Neuronal stem cell (in vitro differentiated cells): ENCODE results near the gene PSORS1C2.
"Not testable (repeated sequence)": the region's sequence is repeated elsewhere in the genome, so short reads cannot be mapped to it uniquely, and the experiment has no call there.

Source experiments
- DNase-seq: peaks from one replicate; pipeline ENCODE4 v3.0.0-alpha.2; 2013; ENCODE audit warnings: low spot score
- H2AFZ ChIP-seq: one replicate; pipeline ENCODE4 v1.6.1; 2013; ENCODE audit warnings: mild to moderate bottlenecking, low read length, inconsistent platforms
- H2AK5ac ChIP-seq: 2 replicates; pipeline ENCODE4 v1.6.1; 2013; ENCODE audit warnings: low read depth, mild to moderate bottlenecking, inconsistent platforms, low read length, moderate library complexity, mixed read lengths
- H2BK120ac ChIP-seq: 2 replicates; pipeline ENCODE4 v1.6.1; 2013; ENCODE audit warnings: low read depth, mild to moderate bottlenecking, inconsistent platforms, low read length, moderate library complexity, mixed read lengths
- H2BK12ac ChIP-seq: one replicate; pipeline ENCODE4 v1.6.1; 2013; ENCODE audit warnings: low read length, inconsistent platforms
- H2BK15ac ChIP-seq: 2 replicates; pipeline ENCODE4 v1.6.1; 2013; ENCODE audit warnings: mild to moderate bottlenecking, low read length, inconsistent platforms, mixed read lengths
- H2BK5ac ChIP-seq: one replicate; pipeline ENCODE4 v1.6.1; 2013; ENCODE audit warnings: inconsistent platforms, mild to moderate bottlenecking, low read length, moderate library complexity
- H3K14ac ChIP-seq: one replicate; pipeline ENCODE4 v1.6.1; 2013; ENCODE audit warnings: low read length, inconsistent platforms
- H3K18ac ChIP-seq: 2 replicates; pipeline ENCODE4 v1.6.1; 2013; ENCODE audit warnings: low read length, inconsistent platforms
- H3K23ac ChIP-seq: 2 replicates; pipeline ENCODE4 v1.6.1; 2013; ENCODE audit warnings: low read depth, mild to moderate bottlenecking, mixed read lengths, low read length, inconsistent platforms; ENCODE audit not compliant: poor library complexity
- H3K27ac ChIP-seq: replicated peaks from 3 replicates; pipeline ENCODE4 v1.5.1; 2013; ENCODE audit warnings: low read length, inconsistent platforms
- H3K27me3 ChIP-seq, 3 experiments: 2 replicates each; pipeline ENCODE4 v1.6.1; 2013; ENCODE audit warnings: low read length in 3 of 3, mild to moderate bottlenecking in 2 of 3, inconsistent platforms in 1 of 3, low read depth in 1 of 3, mixed read lengths in 1 of 3, moderate library complexity in 1 of 3; ENCODE audit not compliant: control insufficient read depth in 3 of 3, insufficient read depth in 3 of 3
- H3K36me3 ChIP-seq, 2 donors: replicated peaks in 1 of 2; 2 replicates each; pipeline ENCODE4 v1.6.1; 2013; ENCODE audit warnings: low read length in 2 of 2; ENCODE audit not compliant: control insufficient read depth in 2 of 2, insufficient read depth in 2 of 2
- H3K4ac ChIP-seq: 2 replicates; pipeline ENCODE4 v1.6.1; 2013; ENCODE audit warnings: inconsistent platforms, mild to moderate bottlenecking, low read length, moderate library complexity
- H3K4me1 ChIP-seq, 2 donors: 1 replicate in 1 of 2; 2 replicates in 1 of 2; pipeline ENCODE4 v1.6.1; 2013; ENCODE audit warnings: low read length in 2 of 2, low read depth in 1 of 2; ENCODE audit not compliant: control insufficient read depth in 2 of 2, insufficient read depth in 1 of 2
- H3K4me2 ChIP-seq: one replicate; pipeline ENCODE4 v1.6.1; 2013; ENCODE audit warnings: mild to moderate bottlenecking, low read length, inconsistent platforms; ENCODE audit not compliant: insufficient read depth, poor library complexity, severe bottlenecking
- H3K4me3 ChIP-seq, 2 donors: 2 replicates each; pipeline ENCODE4 v1.5.1; 2013; ENCODE audit warnings: low read length in 2 of 2, mild to moderate bottlenecking in 2 of 2, inconsistent platforms in 1 of 2, moderate library complexity in 1 of 2
- H3K79me1 ChIP-seq: one replicate; pipeline ENCODE4 v1.6.1; 2013; ENCODE audit warnings: low read depth, mild to moderate bottlenecking, inconsistent platforms, low read length, moderate library complexity
- H3K9ac ChIP-seq: one replicate; pipeline ENCODE4 v1.6.1; 2013; ENCODE audit warnings: mild to moderate bottlenecking, low read depth, low read length, inconsistent platforms; ENCODE audit not compliant: poor library complexity
- H3K9me3 ChIP-seq, 2 donors: replicated peaks in 1 of 2; 2 replicates each; pipeline versions ENCODE3 to v1.6.1; 2013; ENCODE audit warnings: low read length in 2 of 2, mild to moderate bottlenecking in 2 of 2, inconsistent platforms in 1 of 2, low read depth in 1 of 2, mixed read lengths in 1 of 2, moderate library complexity in 1 of 2; ENCODE audit not compliant: control insufficient read depth in 2 of 2, insufficient read depth in 1 of 2
- H4K8ac ChIP-seq: one replicate; pipeline ENCODE4 v1.6.1; 2013; ENCODE audit warnings: low read depth, mild to moderate bottlenecking, inconsistent platforms, low read length, moderate library complexity
- H4K91ac ChIP-seq: one replicate; pipeline ENCODE4 v1.6.1; 2013; ENCODE audit warnings: low read length, low read depth, mild to moderate bottlenecking, inconsistent platforms; ENCODE audit not compliant: poor library complexity
- WGBS, 2 donors: extraction: QIAGEN DNeasy Blood & Tissue Kit; methylation state at CpG; one replicate each; pipeline ENCODE4 v1.1.7; 2013; ENCODE audit warnings: missing lambda C conversion rate in 2 of 2, mixed read lengths in 1 of 2; ENCODE audit not compliant: insufficient read length in 2 of 2, insufficient replicate concordance in 1 of 2; ENCODE audit errors: extremely low coverage in 2 of 2; 5-methylcytosine and 5-hydroxymethylcytosine counted together

PSORS1C2 gene

DNA sequence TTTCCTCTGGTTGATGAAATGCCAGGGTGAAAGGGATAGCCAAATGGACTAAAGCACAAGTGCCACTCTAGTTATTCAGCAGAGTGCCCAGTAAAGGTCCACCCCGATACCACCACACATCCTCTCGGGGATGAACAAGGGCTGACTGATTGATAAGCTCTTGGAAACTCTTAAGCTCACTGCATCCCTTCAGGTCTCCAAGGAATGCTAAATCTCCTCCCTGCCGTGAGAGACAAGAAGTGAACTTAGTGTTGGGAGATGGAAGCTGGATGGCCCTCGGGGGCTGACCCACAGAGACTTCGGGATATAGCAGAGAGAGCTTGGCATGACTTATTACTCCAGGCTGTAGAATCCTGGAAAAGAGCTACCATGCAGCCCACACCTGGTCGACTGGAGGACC, 45.0 kb upstream of the PSORS1C2 start:
- no CpG with 5 or more reads among the region's 6 CpGs for WGBS, 2 donors
- not testable (repeated sequence) for H4K8ac ChIP-seq

DNA sequence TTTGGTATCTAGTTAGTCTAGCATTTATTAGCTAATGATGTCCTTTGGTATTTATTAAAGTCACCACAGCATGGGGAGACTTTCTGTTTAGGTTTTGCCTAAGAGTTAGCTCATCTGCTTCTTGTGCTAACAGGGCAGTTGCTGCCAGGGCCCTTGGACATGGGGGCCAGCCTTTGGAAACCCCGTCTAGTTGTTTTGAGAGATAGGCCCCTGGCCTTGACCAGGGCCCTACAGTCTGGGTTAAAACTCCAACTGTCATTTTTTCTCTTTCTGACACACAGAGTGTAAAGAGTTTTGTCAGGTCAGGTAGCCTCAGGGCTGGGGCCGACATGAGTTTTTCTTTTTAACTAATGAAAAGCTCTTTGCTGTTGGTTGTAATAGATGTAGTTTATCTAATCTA, 44.4 kb upstream of the PSORS1C2 start:
- not testable (repeated sequence) for H2AK5ac ChIP-seq, H3K4me2 ChIP-seq, H3K4me3 ChIP-seq, H2BK12ac ChIP-seq, H2BK5ac ChIP-seq, H3K23ac ChIP-seq, H3K9ac ChIP-seq, H3K27ac ChIP-seq, H3K79me1 ChIP-seq, H3K4me1 ChIP-seq, H2BK15ac ChIP-seq, H3K36me3 ChIP-seq, DNase-seq, H3K18ac ChIP-seq, H3K14ac ChIP-seq, H4K8ac ChIP-seq, H4K91ac ChIP-seq, H3K9me3 ChIP-seq, H2BK120ac ChIP-seq, H3K27me3 ChIP-seq, H3K4ac ChIP-seq, H2AFZ ChIP-seq
- no CpG with 5 or more reads among the region's 2 CpGs for WGBS, 2 donors

More for the DNA sequence above, 45.0 kb upstream of the PSORS1C2 start:
- H3K23ac ChIP-seq, H3K9me3 ChIP-seq, H3K27ac ChIP-seq, H3K4me1 ChIP-seq, H3K14ac ChIP-seq, H3K4me2 ChIP-seq, H2BK12ac ChIP-seq, H2BK120ac ChIP-seq, H3K4ac ChIP-seq, H3K27me3 ChIP-seq, H2BK15ac ChIP-seq, H2BK5ac ChIP-seq, H2AK5ac ChIP-seq, DNase-seq, H3K79me1 ChIP-seq, H4K91ac ChIP-seq, H3K36me3 ChIP-seq, H3K9ac ChIP-seq, H3K4me3 ChIP-seq, H3K18ac ChIP-seq, H2AFZ ChIP-seq: not testable (repeated sequence)

DNA sequence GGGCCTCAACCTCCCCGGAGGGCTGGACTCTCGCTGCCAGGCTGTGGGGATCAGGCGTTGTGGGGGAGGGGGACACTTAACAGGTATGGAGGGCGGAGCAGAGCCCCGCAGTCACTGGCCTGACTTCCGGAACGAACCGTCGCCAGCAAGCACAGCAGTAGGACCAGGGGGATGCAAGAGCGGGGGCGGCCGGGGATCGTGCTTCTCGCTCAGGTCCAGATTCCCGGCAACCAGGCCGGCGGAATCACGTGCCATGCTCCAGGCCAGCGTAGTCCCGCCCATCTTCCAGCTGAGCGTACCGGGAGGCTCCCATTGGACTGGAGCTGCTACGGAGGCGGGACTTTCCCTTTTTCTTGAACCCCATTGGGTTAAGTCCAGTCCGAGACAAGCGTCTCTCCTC, 41.6 kb upstream of the PSORS1C2 start:
- Histone ChIP-seq H3K36me3 (no peaks in the 10 kb centered on the region), H3K4me3 (no peak overlapping the region), H3K23ac (no peak overlapping the region), H2AK5ac (no peak overlapping the region), H2AFZ (no peak overlapping the region), H3K4ac (no peak overlapping the region), H3K27me3 (peaks cover 0 to 2% (median 0%) of the 10 kb centered on the region in 3 experiments), H2BK15ac (peak overlapping the region; percentile 94), H3K79me1 (no peaks in the 10 kb centered on the region), H3K18ac (peak overlapping the region; percentile 64), H3K9ac (no peak overlapping the region), H4K91ac (no peak overlapping the region), H3K9me3 (no peaks in the 10 kb centered on the region), H3K14ac (peak overlapping the region; percentile 82), H3K4me1 (no peaks in the 10 kb centered on the region), H3K27ac (no peak overlapping the region), H2BK12ac (no peak overlapping the region), H2BK5ac (no peak overlapping the region), H4K8ac (no peak overlapping the region), H2BK120ac (no peak overlapping the region), H3K4me2 (no peak overlapping the region)
- no peak for DNase-seq
- no CpG with 5 or more reads among the region's 26 CpGs for WGBS, 2 donors

DNA sequence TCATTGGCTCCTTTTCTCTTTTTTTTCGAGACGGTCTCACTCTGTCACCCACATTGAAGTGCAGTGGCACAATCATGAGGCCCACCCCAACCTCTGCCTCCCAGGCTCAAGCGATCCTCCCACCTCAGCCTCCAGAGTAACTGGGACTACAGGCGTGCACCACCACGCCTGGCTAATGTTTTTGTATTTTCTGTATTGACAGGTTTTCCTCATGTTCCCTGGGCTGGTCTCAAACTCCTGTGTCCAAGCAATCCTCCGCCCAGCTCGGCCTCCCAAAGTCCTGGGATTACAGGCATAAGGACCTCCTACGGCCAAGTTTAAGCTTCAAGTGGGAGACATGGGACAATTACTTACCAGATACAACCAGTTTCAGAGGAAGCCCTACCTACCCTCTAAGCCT, 41.0 kb upstream of the PSORS1C2 start:
- Histone ChIP-seq H3K79me1 (no peaks in the 10 kb centered on the region), H3K9me3 (no peaks in the 10 kb centered on the region), H2AK5ac (no peak overlapping the region), H4K91ac (no peak overlapping the region), H3K4me1 (no peaks in the 10 kb centered on the region), H2BK5ac (no peak overlapping the region), H3K4ac (no peak overlapping the region), H2BK120ac (no peak overlapping the region), H3K27me3 (peaks cover 0 to 2% (median 0%) of the 10 kb centered on the region in 3 experiments), H3K23ac (no peak overlapping the region), H4K8ac (no peak overlapping the region), H2BK15ac (no peak overlapping the region), H3K14ac (no peak overlapping the region), H3K4me2 (no peak overlapping the region), H3K9ac (no peak overlapping the region), H2AFZ (no peak overlapping the region), H3K4me3 (no peak overlapping the region), H3K27ac (no peak overlapping the region), H3K18ac (no peak overlapping the region), H2BK12ac (no peak overlapping the region), H3K36me3 (no peaks in the 10 kb centered on the region)
- WGBS, 2 donors = no CpG with 5 or more reads among the region's 8 CpGs
- DNase-seq = no peak
